ENCODE measurements around the gene AVPR2. TPM values are rescaled to one million over a fixed set of nuclear protein-coding genes. Genes with fewer than 3 reads are reported as not detected.

AVPR2 gene
- total and polyA plus RNA-seq, 5 donors from 2014 or later, result not detected

GRCh38 chrX:153878969-153879653 lies 25.4 kb upstream of the AVPR2 start:
- H3K4me1 Mint-ChIP-seq, result peaks cover 0 to 27% (median 1%) of the 10 kb centered on the region in 4 donors
- no peak for ATAC-seq (ENCODE audit: low read depth in 2 of 2)
- no peaks in the 10 kb centered on the region for H3K9me3 ChIP-seq (ENCODE audit: control insufficient read depth in 2 of 2, low read length in 2 of 2)
- peak overlapping the region in 1 of 4 donors; percentile 21 for H3K4me3 Mint-ChIP-seq
- peaks cover 10% of the 10 kb centered on the region for H3K4me1 ChIP-seq (ENCODE audit: control insufficient read depth, insufficient read depth, low read length, poor library complexity, severe bottlenecking)
- no peaks in the 10 kb centered on the region for H3K36me3 ChIP-seq (ENCODE audit: control insufficient read depth, insufficient read depth, low read length)
- H3K9me3 Mint-ChIP-seq, result peaks cover 0 to 6% (median 0%) of the 10 kb centered on the region in 7 donors
- peaks cover 23% of the 10 kb centered on the region for H3K27me3 Mint-ChIP-seq
- H3K27me3 ChIP-seq (ENCODE audit: control insufficient read depth, insufficient read depth, low read length), result no peaks in the 10 kb centered on the region
- H3K27ac Mint-ChIP-seq, result no peak overlapping the region
- H3K36me3 Mint-ChIP-seq, result no peaks in the 10 kb centered on the region
- H3K27ac ChIP-seq (ENCODE audit: insufficient read depth, low read length, poor library complexity, severe bottlenecking), result no peak overlapping the region
- no peak for DNase-seq
- no peak overlapping the region for H3K4me3 ChIP-seq (ENCODE audit: low read depth, low read length)

GRCh38 chrX:153879741-153880439 lies 24.6 kb upstream of the AVPR2 start:
- H3K27me3 Mint-ChIP-seq, result peaks cover 28% of the 10 kb centered on the region
- ATAC-seq (ENCODE audit: low read depth in 2 of 2) (no peak), DNase-seq (no peak)
- no peak overlapping the region for H3K27ac Mint-ChIP-seq
- peaks cover 0 to 26% (median under 1%) of the 10 kb centered on the region in 4 donors for H3K4me1 Mint-ChIP-seq
- H3K9me3 ChIP-seq (ENCODE audit: control insufficient read depth in 2 of 2, low read length in 2 of 2), result no peaks in the 10 kb centered on the region
- no peak overlapping the region for H3K4me3 ChIP-seq (ENCODE audit: low read depth, low read length)
- H3K4me1 ChIP-seq (ENCODE audit: control insufficient read depth, insufficient read depth, low read length, poor library complexity, severe bottlenecking), result peaks cover 11% of the 10 kb centered on the region
- no peaks in the 10 kb centered on the region for H3K27me3 ChIP-seq (ENCODE audit: control insufficient read depth, insufficient read depth, low read length)
- no peaks in the 10 kb centered on the region for H3K36me3 Mint-ChIP-seq
- no peaks in the 10 kb centered on the region for H3K36me3 ChIP-seq (ENCODE audit: control insufficient read depth, insufficient read depth, low read length)
- no peak overlapping the region for H3K27ac ChIP-seq (ENCODE audit: insufficient read depth, low read length, poor library complexity, severe bottlenecking)
- H3K4me3 Mint-ChIP-seq, result no peak overlapping the region
- H3K9me3 Mint-ChIP-seq, result peaks cover 0 to 2% (median 0%) of the 10 kb centered on the region in 7 donors

- H3K27ac ChIP-seq (ENCODE audit: insufficient read depth, low read length, poor library complexity, severe bottlenecking), result no peak overlapping the region
- no peaks in the 10 kb centered on the region for H3K27me3 ChIP-seq (ENCODE audit: control insufficient read depth, insufficient read depth, low read length)
- no peaks in the 10 kb centered on the region for H3K36me3 Mint-ChIP-seq
- no peak overlapping the region for H3K27ac Mint-ChIP-seq
- H3K4me3 Mint-ChIP-seq, result no peak overlapping the region
- H3K4me3 ChIP-seq (ENCODE audit: low read depth, low read length), result no peak overlapping the region
- no peaks in the 10 kb centered on the region for H3K9me3 ChIP-seq (ENCODE audit: control insufficient read depth in 2 of 2, low read length in 2 of 2)
- ATAC-seq (ENCODE audit: low read depth in 2 of 2) (no peak), DNase-seq (no peak)
- H3K27me3 Mint-ChIP-seq, result peaks cover 23% of the 10 kb centered on the region
- peaks cover 16% of the 10 kb centered on the region for H3K4me1 ChIP-seq (ENCODE audit: control insufficient read depth, insufficient read depth, low read length, poor library complexity, severe bottlenecking)
- H3K36me3 ChIP-seq (ENCODE audit: control insufficient read depth, insufficient read depth, low read length), result no peaks in the 10 kb centered on the region
- peaks cover 0 to 29% (median 0%) of the 10 kb centered on the region in 4 donors for H3K4me1 Mint-ChIP-seq
- H3K9me3 Mint-ChIP-seq, result no peaks in the 10 kb centered on the region
Measured at GRCh38 chrX:153880440-153880815, 24.0 kb upstream of the AVPR2 start.

- DNase-seq (no peak), ATAC-seq (ENCODE audit: low read depth in 2 of 2) (no peak)
- no peak overlapping the region for H3K4me3 ChIP-seq (ENCODE audit: low read depth, low read length)
- Mint-ChIP-seq H3K27me3 (peaks cover 21% of the 10 kb centered on the region), H3K27ac (no peak overlapping the region), H3K9me3 (no peaks in the 10 kb centered on the region), H3K36me3 (no peaks in the 10 kb centered on the region), H3K4me1 (peaks cover 0 to 28% (median 0%) of the 10 kb centered on the region in 4 donors), H3K4me3 (no peak overlapping the region)
- H3K27me3 ChIP-seq (ENCODE audit: control insufficient read depth, insufficient read depth, low read length), result no peaks in the 10 kb centered on the region
- no peaks in the 10 kb centered on the region for H3K9me3 ChIP-seq (ENCODE audit: control insufficient read depth in 2 of 2, low read length in 2 of 2)
- no peak overlapping the region for H3K27ac ChIP-seq (ENCODE audit: insufficient read depth, low read length, poor library complexity, severe bottlenecking)
- peaks cover 19% of the 10 kb centered on the region for H3K4me1 ChIP-seq (ENCODE audit: control insufficient read depth, insufficient read depth, low read length, poor library complexity, severe bottlenecking)
- no peaks in the 10 kb centered on the region for H3K36me3 ChIP-seq (ENCODE audit: control insufficient read depth, insufficient read depth, low read length)
Measured at GRCh38 chrX:153881281-153881680, 23.2 kb upstream of the AVPR2 start.

- ATAC-seq (ENCODE audit: low read depth in 2 of 2), result no peak
- Mint-ChIP-seq H3K4me1 (peaks cover 0 to 26% (median 0%) of the 10 kb centered on the region in 4 donors), H3K4me3 (no peak overlapping the region)
Measured at GRCh38 chrX:153882086-153882498, 22.4 kb upstream of the AVPR2 start.

GRCh38 chrX:153882557-153882956 lies 21.9 kb upstream of the AVPR2 start:
- ATAC-seq (ENCODE audit: low read depth in 2 of 2) (no peak), DNase-seq (no peak)
- H3K4me3 ChIP-seq (ENCODE audit: low read depth, low read length), result no peak overlapping the region
- peaks cover 19% of the 10 kb centered on the region for H3K4me1 ChIP-seq (ENCODE audit: control insufficient read depth, insufficient read depth, low read length, poor library complexity, severe bottlenecking)
- Mint-ChIP-seq H3K4me1 (peaks cover 0 to 24% (median 0%) of the 10 kb centered on the region in 4 donors), H3K4me3 (no peak overlapping the region), H3K9me3 (no peaks in the 10 kb centered on the region), H3K36me3 (no peaks in the 10 kb centered on the region), H3K27ac (no peak overlapping the region), H3K27me3 (peaks cover 29% of the 10 kb centered on the region)
- H3K27ac ChIP-seq (ENCODE audit: insufficient read depth, low read length, poor library complexity, severe bottlenecking), result no peak overlapping the region
- no peaks in the 10 kb centered on the region for H3K36me3 ChIP-seq (ENCODE audit: control insufficient read depth, insufficient read depth, low read length)
- peaks cover 1% of the 10 kb centered on the region for H3K27me3 ChIP-seq (ENCODE audit: control insufficient read depth, insufficient read depth, low read length)
- no peaks in the 10 kb centered on the region for H3K9me3 ChIP-seq (ENCODE audit: control insufficient read depth in 2 of 2, low read length in 2 of 2)

More at GRCh38 chrX:153882086-153882498, 22.4 kb upstream of the AVPR2 start:
- Mint-ChIP-seq H3K27me3 (peaks cover 25% of the 10 kb centered on the region), H3K36me3 (no peaks in the 10 kb centered on the region), H3K9me3 (no peaks in the 10 kb centered on the region), H3K27ac (no peak overlapping the region)
- H3K36me3 ChIP-seq (ENCODE audit: control insufficient read depth, insufficient read depth, low read length), result no peaks in the 10 kb centered on the region
- DNase-seq, result no peak
- no peaks in the 10 kb centered on the region for H3K27me3 ChIP-seq (ENCODE audit: control insufficient read depth, insufficient read depth, low read length)
- no peak overlapping the region for H3K27ac ChIP-seq (ENCODE audit: insufficient read depth, low read length, poor library complexity, severe bottlenecking)
- H3K4me1 ChIP-seq (ENCODE audit: control insufficient read depth, insufficient read depth, low read length, poor library complexity, severe bottlenecking), result peaks cover 19% of the 10 kb centered on the region
- no peaks in the 10 kb centered on the region for H3K9me3 ChIP-seq (ENCODE audit: control insufficient read depth in 2 of 2, low read length in 2 of 2)
- no peak overlapping the region for H3K4me3 ChIP-seq (ENCODE audit: low read depth, low read length)

GRCh38 chrX:153883163-153883843 lies 21.2 kb upstream of the AVPR2 start:
- H3K4me1 Mint-ChIP-seq, result peaks cover 0 to 16% (median 0%) of the 10 kb centered on the region in 4 donors
- peaks cover 15% of the 10 kb centered on the region for H3K4me1 ChIP-seq (ENCODE audit: control insufficient read depth, insufficient read depth, low read length, poor library complexity, severe bottlenecking)
- no peaks in the 10 kb centered on the region for H3K36me3 Mint-ChIP-seq
- H3K4me3 Mint-ChIP-seq, result no peak overlapping the region
- H3K27me3 Mint-ChIP-seq, result peaks cover 34% of the 10 kb centered on the region
- H3K9me3 ChIP-seq (ENCODE audit: control insufficient read depth in 2 of 2, low read length in 2 of 2), result no peaks in the 10 kb centered on the region
- H3K27ac ChIP-seq (ENCODE audit: insufficient read depth, low read length, poor library complexity, severe bottlenecking), result no peak overlapping the region
- ATAC-seq (ENCODE audit: low read depth in 2 of 2), result no peak
- DNase-seq, result no peak
- H3K4me3 ChIP-seq (ENCODE audit: low read depth, low read length), result no peak overlapping the region
- no peaks in the 10 kb centered on the region for H3K36me3 ChIP-seq (ENCODE audit: control insufficient read depth, insufficient read depth, low read length)
- H3K27ac Mint-ChIP-seq, result no peak overlapping the region
- H3K9me3 Mint-ChIP-seq, result no peaks in the 10 kb centered on the region
- H3K27me3 ChIP-seq (ENCODE audit: control insufficient read depth, insufficient read depth, low read length), result peaks cover 8% of the 10 kb centered on the region

Data from CD4-positive, CD25-positive, alpha-beta regulatory T cell (primary cell).